HEK293 (cell line): ENCODE measurements around the gene CAPN12.

Source experiments
- CTCF ChIA-PET: fragments of 350-600 bp; formaldehyde crosslinking; extraction: SDS; loops from one replicate; lab custom pipeline; 2021; ENCODE audit warnings: antibody characterized with exemption; lab: Yijun Ruan, JAX
- POLR2A ChIA-PET: fragments of 300-600 bp; formaldehyde crosslinking; extraction: SDS; loops from one replicate; lab custom pipeline; 2020; ENCODE audit warnings: antibody characterized with exemption, inconsistent platforms; lab: Yijun Ruan, JAX
- H3K27ac ChIP-seq: fragments of 200-500 bp; sonication (Bioruptor generic); 2 replicates; pipeline ENCODE4 v1.5.1; 2014; ENCODE audit warnings: low read depth, low read length, control low read depth, inconsistent platforms; ENCODE audit errors: extremely low read depth
- H3K36me3 ChIP-seq, 2 experiments: fragments of 200-500 bp in 1 of 2; sonication (Bioruptor generic) in 1 of 2; 1 replicate in 1 of 2; 2 replicates in 1 of 2; pipeline ENCODE4 v1.5.1; 2014 to 2017; ENCODE audit warnings: inconsistent platforms in 2 of 2, low read length in 2 of 2; ENCODE audit not compliant: control insufficient read depth in 2 of 2, insufficient read depth in 1 of 2
- H3K4me1 ChIP-seq: fragments of 200-500 bp; sonication (Bioruptor generic); 2 replicates; pipeline ENCODE4 v1.5.1; 2014; ENCODE audit warnings: mild to moderate bottlenecking, low read length, inconsistent platforms; ENCODE audit not compliant: control insufficient read depth, insufficient read depth
- H3K4me3 ChIP-seq: 2 replicates; pipeline ENCODE4 v1.5.1; 2011; ENCODE audit warnings: low read depth, mild to moderate bottlenecking, control low read depth, low read length, moderate library complexity
- H3K9me3 ChIP-seq: fragments of 200-500 bp; sonication (Bioruptor generic); 2 replicates; pipeline ENCODE4 v1.5.1; 2014; ENCODE audit warnings: low read depth, low read length, inconsistent platforms; ENCODE audit not compliant: control insufficient read depth, insufficient read depth
- EGR2 ChIP-seq: fragments of 450-650 bp; formaldehyde crosslinking; IDR thresholded peaks from 2 replicates; pipeline ENCODE4 v1.5.1; 2016; ENCODE audit warnings: low read depth, missing biosample characterization, missing genetic modification characterization
- KLF1 ChIP-seq: fragments of 450-650 bp; formaldehyde crosslinking; IDR thresholded peaks from 2 replicates; pipeline ENCODE4 v1.5.1; 2016; ENCODE audit warnings: missing biosample characterization, missing genetic modification characterization
- KLF16 ChIP-seq: fragments of 450-650 bp; formaldehyde crosslinking; IDR thresholded peaks from 2 replicates; pipeline ENCODE4 v1.5.1; 2017; ENCODE audit warnings: missing biosample characterization, missing genetic modification characterization
- SALL2 ChIP-seq: fragments of 450-650 bp; formaldehyde crosslinking; IDR thresholded peaks from 2 replicates; pipeline ENCODE4 v1.5.0; 2017; ENCODE audit warnings: missing biosample characterization, mild to moderate bottlenecking, missing genetic modification characterization, borderline replicate concordance
- SP3 ChIP-seq: fragments of 450-650 bp; formaldehyde crosslinking; IDR thresholded peaks from 2 replicates; pipeline ENCODE4 v1.5.1; 2016; ENCODE audit warnings: missing biosample characterization, missing genetic modification characterization
- TCF7L2 ChIP-seq: IDR thresholded peaks from 2 replicates; pipeline ENCODE4 v1.6.1; 2011; ENCODE audit warnings: low read depth, mild to moderate bottlenecking, inconsistent platforms, low read length, moderate library complexity, borderline replicate concordance
- ZFP37 ChIP-seq: fragments of 450-650 bp; formaldehyde crosslinking; IDR thresholded peaks from 2 replicates; pipeline ENCODE4 v1.5.1; 2016; ENCODE audit warnings: missing biosample characterization, missing genetic modification characterization
- ZIC2 ChIP-seq: fragments of 450-650 bp; formaldehyde crosslinking; IDR thresholded peaks from 2 replicates; pipeline ENCODE4 v1.5.1; 2016; ENCODE audit warnings: missing biosample characterization, missing genetic modification characterization
- ZNF157 ChIP-seq: fragments of 450-650 bp; formaldehyde crosslinking; IDR thresholded peaks from 2 replicates; pipeline ENCODE4 v1.5.1; 2016; ENCODE audit warnings: missing biosample characterization, missing genetic modification characterization
- ZNF184 ChIP-seq: fragments of 450-650 bp; IDR thresholded peaks from 2 replicates; pipeline ENCODE4 v1.5.1; 2018; ENCODE audit warnings: missing biosample characterization, mild to moderate bottlenecking, missing genetic modification characterization
- ZNF221 ChIP-seq: fragments of 450-650 bp; formaldehyde crosslinking; IDR thresholded peaks from 2 replicates; pipeline ENCODE4 v1.5.1; 2017; ENCODE audit warnings: missing biosample characterization, missing genetic modification characterization, borderline replicate concordance
- ZNF354C ChIP-seq: fragments of 450-650 bp; formaldehyde crosslinking; IDR thresholded peaks from 2 replicates; pipeline ENCODE4 v1.5.1; 2016; ENCODE audit warnings: missing biosample characterization, missing genetic modification characterization, low read depth, borderline replicate concordance
- ZNF416 ChIP-seq: fragments of 450-650 bp; formaldehyde crosslinking; IDR thresholded peaks from 2 replicates; pipeline ENCODE4 v1.5.1; 2016; ENCODE audit warnings: missing biosample characterization, missing genetic modification characterization
- ZNF561 ChIP-seq: fragments of 450-650 bp; IDR thresholded peaks from 2 replicates; pipeline ENCODE4 v1.5.1; 2018; ENCODE audit warnings: missing biosample characterization, missing genetic modification characterization, borderline replicate concordance
- ZNF629 ChIP-seq: fragments of 450-650 bp; formaldehyde crosslinking; IDR thresholded peaks from 2 replicates; pipeline ENCODE4 v1.5.1; 2017; ENCODE audit warnings: missing biosample characterization, missing genetic modification characterization
- ZNF791 ChIP-seq: fragments of 450-650 bp; formaldehyde crosslinking; IDR thresholded peaks from 2 replicates; pipeline ENCODE4 v1.5.1; 2016; ENCODE audit warnings: missing biosample characterization, missing genetic modification characterization
- ZNF830 ChIP-seq: fragments of 450-650 bp; IDR thresholded peaks from 2 replicates; pipeline ENCODE4 v1.5.0; 2018; ENCODE audit warnings: missing biosample characterization, missing genetic modification characterization, low read depth, mild to moderate bottlenecking, moderate library complexity
- TF ChIP-seq, protein P1 (sequence below): fragments of 450-650 bp; formaldehyde crosslinking; IDR thresholded peaks from 2 replicates; pipeline ENCODE4 v1.5.1; 2017; ENCODE audit warnings: missing biosample characterization, missing genetic modification characterization
- TF ChIP-seq, protein P2 (sequence below): fragments of 450-650 bp; formaldehyde crosslinking; IDR thresholded peaks from 2 replicates; pipeline ENCODE4 v1.5.1; 2016; ENCODE audit warnings: missing biosample characterization, missing genetic modification characterization, borderline replicate concordance
- TF ChIP-seq, protein P3 (sequence below): fragments of 450-650 bp; formaldehyde crosslinking; IDR thresholded peaks from 2 replicates; pipeline ENCODE4 v1.5.1; 2016; ENCODE audit warnings: missing biosample characterization, missing genetic modification characterization
- TF ChIP-seq, protein P4 (sequence below): fragments of 450-650 bp; formaldehyde crosslinking; IDR thresholded peaks from 2 replicates; pipeline ENCODE4; 2016; ENCODE audit warnings: missing biosample characterization, missing genetic modification characterization
- TF ChIP-seq, protein P5 (sequence below): fragments of 450-650 bp; formaldehyde crosslinking; IDR thresholded peaks from 2 replicates; pipeline ENCODE4 v1.5.1; 2016; ENCODE audit warnings: missing biosample characterization, missing genetic modification characterization, low read depth

The CAPN12 gene

DNA sequence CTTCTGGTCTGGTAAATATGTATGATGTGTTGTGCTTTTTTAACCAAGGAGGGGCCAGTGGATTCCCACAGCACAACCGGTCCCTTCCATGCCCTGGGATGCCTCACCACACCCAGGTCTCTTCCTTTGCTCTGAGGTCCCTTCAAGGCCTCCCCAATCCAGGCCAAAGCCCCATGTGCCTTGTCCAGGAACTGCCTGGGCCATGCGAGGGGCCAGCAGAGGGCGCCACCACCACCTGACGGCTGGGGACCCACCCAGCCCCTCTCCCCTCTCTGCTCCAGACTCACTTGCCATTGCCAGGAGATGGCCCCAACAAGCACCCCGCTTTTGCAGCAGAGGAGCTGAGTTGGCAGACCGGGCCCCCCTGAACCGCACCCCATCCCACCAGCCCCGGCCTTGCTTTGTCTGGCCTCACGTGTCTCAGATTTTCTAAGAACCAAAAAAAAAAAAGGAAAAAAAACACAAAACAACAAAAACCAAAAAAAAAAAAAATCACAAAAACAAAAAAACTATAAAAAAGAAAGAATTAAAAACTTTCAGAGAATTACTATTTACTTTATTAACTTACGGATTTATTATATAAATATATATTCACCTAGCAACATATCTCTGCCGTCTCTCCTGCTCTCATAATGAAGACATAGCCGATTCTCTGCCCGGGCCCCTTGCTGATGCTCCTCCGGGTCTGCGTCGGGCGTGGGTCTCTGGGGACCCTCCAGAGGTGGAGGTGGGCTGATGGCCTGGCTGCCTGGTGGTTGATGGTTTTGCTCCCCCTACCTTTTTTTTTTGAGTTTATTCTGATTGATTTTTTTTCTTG, 14.4 kb downstream of the CAPN12 start:
- peak overlapping the region; percentile 49; the same call in 1 of the 2 replicates for H3K27ac ChIP-seq
- H3K4me3 ChIP-seq, result no peak overlapping the region
- peaks cover 59 to 61% of the 10 kb centered on the region in 2 experiments for H3K36me3 ChIP-seq
- ChIA-PET CTCF (interaction anchor here (0.6 to 2.2 kb wide), 22 partner anchors 10 to 682 kb away, joined by 3 to 9 read pairs (median 3); partner anchors contain the start of genes ACTN4, MRPS12 and SARS2), POLR2A (interaction anchor here (1.4 kb wide), 1 partner anchor 82 kb away, joined by 4 read pairs; the partner anchor contains the start of gene ACTN4)
- no peaks in the 10 kb centered on the region for H3K9me3 ChIP-seq
- H3K4me1 ChIP-seq, result no peaks in the 10 kb centered on the region
- TF ChIP-seq KLF16 (no peak), ZNF791 (tag by site-specific recombination) (no peak), ZNF221 (tag by site-specific recombination) (no peak), ZFP37 (tag by site-specific recombination) (no peak), EGR2 (tag by site-specific recombination) (no peak), ZNF184 (tag by site-specific recombination) (no peak), ZNF354C (tag by site-specific recombination) (no peak), TCF7L2 (no peak), ZNF629 (tag by site-specific recombination) (peak; percentile 44; the same call in 1 of the 2 replicates), KLF1 (tag by site-specific recombination) (peak; percentile 64), ZNF416 (no peak), SP3 (tag by site-specific recombination) (no peak), SALL2 (tag by site-specific recombination) (no peak), ZNF157 (tag by site-specific recombination) (no peak), ZNF561 (no peak), ZNF830 (tag by site-specific recombination) (no peak), ZIC2 (tag by site-specific recombination) (no peak)
- TF ChIP-seq, protein P1, sequence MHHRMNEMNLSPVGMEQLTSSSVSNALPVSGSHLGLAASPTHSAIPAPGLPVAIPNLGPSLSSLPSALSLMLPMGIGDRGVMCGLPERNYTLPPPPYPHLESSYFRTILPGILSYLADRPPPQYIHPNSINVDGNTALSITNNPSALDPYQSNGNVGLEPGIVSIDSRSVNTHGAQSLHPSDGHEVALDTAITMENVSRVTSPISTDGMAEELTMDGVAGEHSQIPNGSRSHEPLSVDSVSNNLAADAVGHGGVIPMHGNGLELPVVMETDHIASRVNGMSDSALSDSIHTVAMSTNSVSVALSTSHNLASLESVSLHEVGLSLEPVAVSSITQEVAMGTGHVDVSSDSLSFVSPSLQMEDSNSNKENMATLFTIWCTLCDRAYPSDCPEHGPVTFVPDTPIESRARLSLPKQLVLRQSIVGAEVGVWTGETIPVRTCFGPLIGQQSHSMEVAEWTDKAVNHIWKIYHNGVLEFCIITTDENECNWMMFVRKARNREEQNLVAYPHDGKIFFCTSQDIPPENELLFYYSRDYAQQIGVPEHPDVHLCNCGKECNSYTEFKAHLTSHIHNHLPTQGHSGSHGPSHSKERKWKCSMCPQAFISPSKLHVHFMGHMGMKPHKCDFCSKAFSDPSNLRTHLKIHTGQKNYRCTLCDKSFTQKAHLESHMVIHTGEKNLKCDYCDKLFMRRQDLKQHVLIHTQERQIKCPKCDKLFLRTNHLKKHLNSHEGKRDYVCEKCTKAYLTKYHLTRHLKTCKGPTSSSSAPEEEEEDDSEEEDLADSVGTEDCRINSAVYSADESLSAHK (tag by site-specific recombination), result no peak
- TF ChIP-seq, protein P2, sequence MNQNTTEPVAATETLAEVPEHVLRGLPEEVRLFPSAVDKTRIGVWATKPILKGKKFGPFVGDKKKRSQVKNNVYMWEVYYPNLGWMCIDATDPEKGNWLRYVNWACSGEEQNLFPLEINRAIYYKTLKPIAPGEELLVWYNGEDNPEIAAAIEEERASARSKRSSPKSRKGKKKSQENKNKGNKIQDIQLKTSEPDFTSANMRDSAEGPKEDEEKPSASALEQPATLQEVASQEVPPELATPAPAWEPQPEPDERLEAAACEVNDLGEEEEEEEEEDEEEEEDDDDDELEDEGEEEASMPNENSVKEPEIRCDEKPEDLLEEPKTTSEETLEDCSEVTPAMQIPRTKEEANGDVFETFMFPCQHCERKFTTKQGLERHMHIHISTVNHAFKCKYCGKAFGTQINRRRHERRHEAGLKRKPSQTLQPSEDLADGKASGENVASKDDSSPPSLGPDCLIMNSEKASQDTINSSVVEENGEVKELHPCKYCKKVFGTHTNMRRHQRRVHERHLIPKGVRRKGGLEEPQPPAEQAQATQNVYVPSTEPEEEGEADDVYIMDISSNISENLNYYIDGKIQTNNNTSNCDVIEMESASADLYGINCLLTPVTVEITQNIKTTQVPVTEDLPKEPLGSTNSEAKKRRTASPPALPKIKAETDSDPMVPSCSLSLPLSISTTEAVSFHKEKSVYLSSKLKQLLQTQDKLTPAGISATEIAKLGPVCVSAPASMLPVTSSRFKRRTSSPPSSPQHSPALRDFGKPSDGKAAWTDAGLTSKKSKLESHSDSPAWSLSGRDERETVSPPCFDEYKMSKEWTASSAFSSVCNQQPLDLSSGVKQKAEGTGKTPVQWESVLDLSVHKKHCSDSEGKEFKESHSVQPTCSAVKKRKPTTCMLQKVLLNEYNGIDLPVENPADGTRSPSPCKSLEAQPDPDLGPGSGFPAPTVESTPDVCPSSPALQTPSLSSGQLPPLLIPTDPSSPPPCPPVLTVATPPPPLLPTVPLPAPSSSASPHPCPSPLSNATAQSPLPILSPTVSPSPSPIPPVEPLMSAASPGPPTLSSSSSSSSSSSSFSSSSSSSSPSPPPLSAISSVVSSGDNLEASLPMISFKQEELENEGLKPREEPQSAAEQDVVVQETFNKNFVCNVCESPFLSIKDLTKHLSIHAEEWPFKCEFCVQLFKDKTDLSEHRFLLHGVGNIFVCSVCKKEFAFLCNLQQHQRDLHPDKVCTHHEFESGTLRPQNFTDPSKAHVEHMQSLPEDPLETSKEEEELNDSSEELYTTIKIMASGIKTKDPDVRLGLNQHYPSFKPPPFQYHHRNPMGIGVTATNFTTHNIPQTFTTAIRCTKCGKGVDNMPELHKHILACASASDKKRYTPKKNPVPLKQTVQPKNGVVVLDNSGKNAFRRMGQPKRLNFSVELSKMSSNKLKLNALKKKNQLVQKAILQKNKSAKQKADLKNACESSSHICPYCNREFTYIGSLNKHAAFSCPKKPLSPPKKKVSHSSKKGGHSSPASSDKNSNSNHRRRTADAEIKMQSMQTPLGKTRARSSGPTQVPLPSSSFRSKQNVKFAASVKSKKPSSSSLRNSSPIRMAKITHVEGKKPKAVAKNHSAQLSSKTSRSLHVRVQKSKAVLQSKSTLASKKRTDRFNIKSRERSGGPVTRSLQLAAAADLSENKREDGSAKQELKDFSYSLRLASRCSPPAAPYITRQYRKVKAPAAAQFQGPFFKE, result no peak
- TF ChIP-seq, protein P3, sequence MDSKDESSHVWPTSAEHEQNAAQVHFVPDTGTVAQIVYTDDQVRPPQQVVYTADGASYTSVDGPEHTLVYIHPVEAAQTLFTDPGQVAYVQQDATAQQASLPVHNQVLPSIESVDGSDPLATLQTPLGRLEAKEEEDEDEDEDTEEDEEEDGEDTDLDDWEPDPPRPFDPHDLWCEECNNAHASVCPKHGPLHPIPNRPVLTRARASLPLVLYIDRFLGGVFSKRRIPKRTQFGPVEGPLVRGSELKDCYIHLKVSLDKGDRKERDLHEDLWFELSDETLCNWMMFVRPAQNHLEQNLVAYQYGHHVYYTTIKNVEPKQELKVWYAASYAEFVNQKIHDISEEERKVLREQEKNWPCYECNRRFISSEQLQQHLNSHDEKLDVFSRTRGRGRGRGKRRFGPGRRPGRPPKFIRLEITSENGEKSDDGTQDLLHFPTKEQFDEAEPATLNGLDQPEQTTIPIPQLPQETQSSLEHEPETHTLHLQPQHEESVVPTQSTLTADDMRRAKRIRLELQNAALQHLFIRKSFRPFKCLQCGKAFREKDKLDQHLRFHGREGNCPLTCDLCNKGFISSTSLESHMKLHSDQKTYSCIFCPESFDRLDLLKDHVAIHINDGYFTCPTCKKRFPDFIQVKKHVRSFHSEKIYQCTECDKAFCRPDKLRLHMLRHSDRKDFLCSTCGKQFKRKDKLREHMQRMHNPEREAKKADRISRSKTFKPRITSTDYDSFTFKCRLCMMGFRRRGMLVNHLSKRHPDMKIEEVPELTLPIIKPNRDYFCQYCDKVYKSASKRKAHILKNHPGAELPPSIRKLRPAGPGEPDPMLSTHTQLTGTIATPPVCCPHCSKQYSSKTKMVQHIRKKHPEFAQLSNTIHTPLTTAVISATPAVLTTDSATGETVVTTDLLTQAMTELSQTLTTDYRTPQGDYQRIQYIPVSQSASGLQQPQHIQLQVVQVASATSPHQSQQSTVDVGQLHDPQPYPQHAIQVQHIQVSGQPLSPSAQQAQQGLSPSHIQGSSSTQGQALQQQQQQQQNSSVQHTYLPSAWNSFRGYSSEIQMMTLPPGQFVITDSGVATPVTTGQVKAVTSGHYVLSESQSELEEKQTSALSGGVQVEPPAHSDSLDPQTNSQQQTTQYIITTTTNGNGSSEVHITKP (tag by site-specific recombination), result no peak
- TF ChIP-seq, protein P4, sequence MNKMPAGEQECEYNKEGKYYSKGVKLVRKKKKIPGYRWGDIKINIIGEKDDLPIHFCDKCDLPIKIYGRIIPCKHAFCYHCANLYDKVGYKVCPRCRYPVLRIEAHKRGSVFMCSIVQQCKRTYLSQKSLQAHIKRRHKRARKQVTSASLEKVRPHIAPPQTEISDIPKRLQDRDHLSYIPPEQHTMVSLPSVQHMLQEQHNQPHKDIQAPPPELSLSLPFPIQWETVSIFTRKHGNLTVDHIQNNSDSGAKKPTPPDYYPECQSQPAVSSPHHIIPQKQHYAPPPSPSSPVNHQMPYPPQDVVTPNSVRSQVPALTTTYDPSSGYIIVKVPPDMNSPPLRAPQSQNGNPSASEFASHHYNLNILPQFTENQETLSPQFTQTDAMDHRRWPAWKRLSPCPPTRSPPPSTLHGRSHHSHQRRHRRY (tag by site-specific recombination), result no peak
- TF ChIP-seq, protein P5, sequence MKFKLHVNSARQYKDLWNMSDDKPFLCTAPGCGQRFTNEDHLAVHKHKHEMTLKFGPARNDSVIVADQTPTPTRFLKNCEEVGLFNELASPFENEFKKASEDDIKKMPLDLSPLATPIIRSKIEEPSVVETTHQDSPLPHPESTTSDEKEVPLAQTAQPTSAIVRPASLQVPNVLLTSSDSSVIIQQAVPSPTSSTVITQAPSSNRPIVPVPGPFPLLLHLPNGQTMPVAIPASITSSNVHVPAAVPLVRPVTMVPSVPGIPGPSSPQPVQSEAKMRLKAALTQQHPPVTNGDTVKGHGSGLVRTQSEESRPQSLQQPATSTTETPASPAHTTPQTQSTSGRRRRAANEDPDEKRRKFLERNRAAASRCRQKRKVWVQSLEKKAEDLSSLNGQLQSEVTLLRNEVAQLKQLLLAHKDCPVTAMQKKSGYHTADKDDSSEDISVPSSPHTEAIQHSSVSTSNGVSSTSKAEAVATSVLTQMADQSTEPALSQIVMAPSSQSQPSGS (tag by site-specific recombination), result no peak
